Activated T-helper 1 cell treated with anti-CD3 and anti-CD28 coated beads, Interleukin-2, amount 50 U/mL, for 16 hours (primary cell): Measurements from ENCODE around the gene CLDN24.

ENCODE experiments used
- DNase-seq, 2 donors: peaks; one replicate each; pipeline ENCODE4 v3.0.0-alpha.2; 2020; ENCODE audit warnings: low read depth in 1 of 2, low spot score in 1 of 2

Gene CLDN24

DNA sequence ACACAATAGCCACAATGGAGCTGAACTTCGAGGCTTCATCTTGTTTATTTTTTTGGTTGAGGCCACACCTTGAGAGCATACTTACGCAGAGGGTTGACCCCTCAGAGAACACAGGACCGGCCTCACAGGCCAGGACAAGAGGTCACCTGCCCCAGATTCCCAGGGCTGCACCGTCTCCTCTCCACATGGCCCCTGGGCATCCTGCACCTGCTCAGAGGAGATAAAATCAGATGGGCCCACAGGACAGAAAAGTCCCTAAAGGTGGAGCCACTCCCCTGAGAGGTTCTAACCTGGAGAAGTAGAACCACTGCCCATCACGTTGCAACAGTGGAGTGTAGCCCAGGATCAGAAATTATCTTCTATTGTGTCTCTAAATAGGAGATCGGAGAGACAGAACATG is 1.1 kb upstream of the CLDN24 start:
- no peak for DNase-seq

DNA sequence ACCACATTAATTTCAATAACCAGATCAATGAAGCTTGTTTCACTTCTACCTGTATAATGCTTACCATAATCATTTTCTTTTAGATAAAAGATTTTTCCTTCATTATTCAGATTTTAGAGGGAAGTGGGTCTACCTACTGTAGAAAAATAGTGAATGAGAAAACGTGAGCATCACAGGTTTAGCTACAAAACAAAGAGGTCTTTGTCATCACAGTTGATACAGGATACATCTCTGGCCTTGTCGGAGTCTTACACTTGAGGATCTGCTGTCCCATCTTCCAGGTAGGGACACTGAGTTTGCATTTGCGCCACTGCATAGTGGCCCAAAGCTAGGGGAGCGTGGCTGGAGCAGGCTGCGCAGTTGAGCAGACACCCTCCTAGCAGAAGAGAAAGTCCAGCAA is 710 bp downstream of the CLDN24 start:
- DNase-seq: no peak

GRCh38 chr4:183321079-183321478 is 1.1 kb downstream of the CLDN24 start:
- DNase-seq: no peak

DNA sequence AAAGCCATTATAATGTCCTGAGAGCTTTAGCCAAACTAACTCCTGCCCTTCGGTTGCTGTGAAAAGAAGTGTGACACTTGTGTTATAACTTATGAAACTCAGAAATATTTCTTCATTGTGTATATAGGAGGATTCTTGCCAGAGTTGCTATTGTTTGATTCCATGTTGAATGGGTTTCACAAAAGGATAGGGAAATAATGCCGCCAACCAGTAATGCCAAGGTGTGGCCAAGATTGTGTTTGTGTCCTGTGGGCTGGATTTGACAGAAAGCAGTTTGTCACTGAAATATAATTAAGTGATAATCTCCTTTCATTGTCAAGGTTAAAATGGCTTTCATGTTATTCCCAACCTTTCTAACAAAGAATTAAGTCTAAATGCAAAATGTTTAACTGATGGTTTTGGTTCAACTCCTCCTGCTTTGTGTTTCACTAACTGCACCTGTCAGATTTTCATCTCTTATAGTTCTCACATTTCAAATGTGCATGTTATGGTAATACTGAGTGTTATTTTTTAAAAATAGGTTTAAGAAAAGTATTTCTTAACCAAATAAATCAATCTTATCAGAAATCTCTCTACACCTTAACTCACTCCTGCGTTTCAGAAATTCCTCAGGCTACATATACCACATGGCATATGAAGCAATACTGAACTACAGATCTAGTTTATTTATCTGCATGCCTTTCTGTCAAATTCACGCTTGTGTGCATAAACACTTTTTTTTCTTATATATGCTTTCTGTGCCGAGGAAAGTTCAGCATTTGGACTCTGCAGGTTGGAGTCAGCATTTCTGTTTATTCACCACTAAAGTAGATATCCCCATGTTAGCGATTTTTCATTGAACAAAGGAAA is 1.8 kb downstream of the CLDN24 start, which contains the start of gene CLDN22:
Gene CLDN22, minus strand, starts transcription at position 66 of the 849 bp plus-strand sequence. Its CDS starts 58 bp downstream, at position 8.
- no peak for DNase-seq

GRCh38 chr4:183318656-183319055 is 3.6 kb downstream of the CLDN24 start:
- DNase-seq: no peak

- no peak for DNase-seq
Observed at GRCh38 chr4:183314806-183315205, 7.4 kb downstream of the CLDN24 start.

- DNase-seq: no peak
Observed at GRCh38 chr4:183314336-183314735, 7.9 kb downstream of the CLDN24 start.

- no peak for DNase-seq
Observed at GRCh38 chr4:183312841-183313240, 9.4 kb downstream of the CLDN24 start.

DNA sequence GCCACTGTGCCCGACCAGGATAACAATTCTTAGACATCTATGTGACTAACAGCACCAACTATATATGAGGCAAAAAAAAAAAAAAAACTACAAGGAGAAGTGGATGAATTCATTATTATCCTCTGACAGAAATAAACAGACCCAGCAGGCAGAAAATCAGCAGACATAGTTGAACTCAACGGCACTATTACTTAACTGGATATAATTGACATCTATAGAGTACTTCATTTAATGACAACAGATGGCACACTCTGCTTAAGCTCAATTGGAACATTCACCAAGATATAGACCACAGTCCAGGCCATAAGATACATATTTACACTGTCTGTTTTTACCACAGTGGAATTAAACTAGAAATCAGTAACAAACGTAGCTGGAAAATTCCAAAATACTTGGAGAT is 15.4 kb downstream of the CLDN24 start:
- DNase-seq: no peak

DNA sequence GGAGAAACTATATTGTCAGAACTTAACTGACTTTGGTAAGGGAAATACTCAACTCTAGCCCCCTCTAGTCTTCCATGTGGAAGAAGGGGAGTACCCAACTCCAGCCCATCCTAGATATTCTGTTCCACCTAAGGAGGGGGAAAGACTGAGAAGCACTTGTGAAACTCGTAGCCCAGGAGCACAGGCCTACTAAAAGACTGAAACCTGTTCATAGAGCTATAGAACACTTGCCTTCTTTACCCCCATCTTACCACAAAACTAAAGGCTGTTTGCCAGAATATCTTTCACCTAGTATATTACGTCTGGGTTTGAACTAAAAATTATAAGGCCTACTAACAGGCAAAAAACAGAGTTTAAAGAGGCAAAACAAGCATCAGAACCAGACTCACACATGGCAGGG is 17.7 kb downstream of the CLDN24 start:
- DNase-seq: no peak

DNA sequence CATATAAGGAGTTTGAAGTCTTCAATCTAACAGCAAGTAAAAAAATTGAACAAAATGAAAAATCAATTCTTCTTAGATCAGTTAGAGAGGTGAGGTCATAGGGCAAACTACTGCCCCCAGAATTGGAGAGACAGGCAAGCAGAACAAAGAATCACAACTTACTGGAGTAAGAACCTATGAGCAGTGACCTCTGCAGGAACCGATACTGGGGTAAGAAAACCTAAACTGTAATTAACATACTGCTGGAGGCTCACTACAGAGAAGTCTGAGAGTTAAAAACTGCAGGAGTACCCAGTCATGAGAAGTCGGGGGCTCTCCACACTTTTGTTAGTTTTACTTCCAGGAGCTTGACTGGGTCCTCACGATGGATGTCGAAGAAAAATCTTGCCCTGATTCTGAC is 18.2 kb downstream of the CLDN24 start:
- no peak for DNase-seq

DNA sequence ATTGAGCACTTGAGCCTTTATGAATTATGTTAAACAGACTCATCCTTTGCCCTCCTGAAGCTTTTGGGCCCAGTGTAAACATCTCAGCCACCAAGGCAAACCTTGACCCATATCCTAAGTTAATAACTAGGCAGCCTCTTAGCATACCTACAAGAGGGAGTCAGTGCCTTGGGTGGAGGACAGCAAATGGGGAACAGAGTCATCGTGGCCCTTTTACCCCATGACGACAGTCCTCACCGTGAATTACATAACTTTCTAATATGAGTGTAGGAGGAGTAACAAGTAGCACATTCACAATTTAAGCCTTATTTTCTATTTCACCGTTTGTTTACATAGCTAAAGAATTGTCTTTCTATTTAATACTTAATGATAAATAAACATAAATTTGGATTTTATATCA is 18.9 kb downstream of the CLDN24 start:
- DNase-seq: no peak

- DNase-seq: no peak
Observed at GRCh38 chr4:183300655-183301054, 21.6 kb downstream of the CLDN24 start.

- DNase-seq: no peak
Observed at GRCh38 chr4:183300070-183300469, 22.2 kb downstream of the CLDN24 start.

DNA sequence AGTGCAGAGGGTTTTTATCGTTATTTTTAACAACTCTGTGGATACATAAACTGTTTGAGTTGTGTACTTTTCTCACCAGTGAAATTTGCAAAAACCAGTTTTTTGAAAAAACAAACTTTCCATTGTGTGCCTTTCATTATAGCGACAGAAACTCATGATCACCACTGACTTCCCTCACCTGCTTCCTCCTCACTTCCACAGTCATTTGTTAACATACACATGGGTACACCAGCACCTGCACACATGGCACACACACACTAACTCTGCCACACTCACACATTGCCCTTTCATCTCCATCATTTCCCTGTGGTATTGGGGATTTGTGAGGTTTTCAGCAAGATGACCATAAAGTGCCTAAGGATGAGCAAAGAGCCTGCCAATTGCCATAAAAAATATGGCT is 22.8 kb downstream of the CLDN24 start:
- DNase-seq: no peak

GRCh38 chr4:183297675-183298074 is 24.6 kb downstream of the CLDN24 start:
- DNase-seq: no peak

DNA sequence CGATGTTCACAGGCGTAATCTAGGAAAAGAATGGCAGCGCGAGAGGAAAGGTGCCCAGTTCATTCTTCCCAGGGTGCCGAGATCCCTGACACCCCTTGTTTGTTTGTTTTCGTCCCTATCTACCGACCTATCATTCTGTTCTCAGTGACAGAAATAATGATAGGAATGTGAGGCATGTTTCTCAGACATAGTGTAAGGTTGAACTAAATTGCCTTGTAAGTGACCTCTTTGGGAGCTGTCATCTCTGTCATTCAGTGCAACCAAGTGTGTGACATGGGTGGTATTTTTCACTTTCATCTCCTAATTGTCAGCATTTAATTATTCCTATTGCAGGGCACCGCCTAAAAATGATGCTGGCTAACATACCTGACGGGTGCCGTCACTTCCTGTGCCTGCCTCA is 26.5 kb downstream of the CLDN24 start:
- DNase-seq: no peak

GRCh38 chr4:183291070-183291469 is 31.2 kb downstream of the CLDN24 start:
- DNase-seq: no peak

- no peak for DNase-seq
Observed at GRCh38 chr4:183289688-183290087, 32.5 kb downstream of the CLDN24 start.

GRCh38 chr4:183288955-183289354 is 33.3 kb downstream of the CLDN24 start:
- DNase-seq: no peak

- no peak for DNase-seq
Observed at GRCh38 chr4:183287677-183288076, 34.5 kb downstream of the CLDN24 start.

- no peak for DNase-seq
Observed at GRCh38 chr4:183287309-183287659, 34.9 kb downstream of the CLDN24 start.

DNA sequence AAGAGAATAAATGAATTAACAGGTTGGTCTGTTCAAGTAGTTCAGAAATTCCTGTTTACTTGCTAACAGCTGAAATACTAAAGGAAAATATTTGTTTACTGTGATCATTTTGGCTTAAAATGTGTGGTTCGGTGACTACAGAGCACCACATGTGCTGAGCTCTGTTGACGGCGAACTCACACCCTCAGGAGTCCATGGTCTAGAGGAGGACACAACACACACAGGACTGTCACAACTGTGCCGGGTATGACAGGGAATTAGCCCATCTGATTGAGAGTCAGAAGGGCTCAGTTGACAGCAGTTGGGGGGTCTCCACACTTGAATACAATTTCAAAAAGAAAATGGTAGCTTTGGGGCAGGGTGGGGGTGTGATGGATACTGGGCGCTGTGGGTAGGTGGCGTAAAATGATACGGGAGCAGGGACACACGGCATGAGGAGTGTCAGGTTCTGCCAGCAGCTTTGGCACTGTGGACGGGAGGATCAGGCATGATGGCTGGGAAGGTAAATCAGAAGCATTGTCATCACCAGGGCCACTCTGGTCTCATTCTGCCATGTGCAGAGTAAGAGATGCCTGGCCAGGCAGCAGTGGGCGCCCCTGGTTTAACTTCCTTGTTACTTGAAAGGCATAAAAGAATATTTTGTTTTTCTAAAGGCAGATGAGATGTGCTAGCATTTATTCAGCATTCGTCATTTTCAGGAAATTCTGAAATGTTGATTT is 35.5 kb downstream of the CLDN24 start:
- no peak for DNase-seq
